Natural killer cell (primary cell): Measurements from ENCODE around the gene FAM83F. TPM values are rescaled to one million over a fixed set of nuclear protein-coding genes. Genes with fewer than 3 reads are reported as not detected.

Experiments used
- ATAC-seq, 3 donors: fragments of 150-1000 bp in 2 of 3; fragments of 200-7000 bp in 1 of 3; cut with Tn5 transposase; 1 replicate in 1 of 3; 2 replicates in 2 of 3; pipeline ENCODE4 v1.10.0; 2021; ENCODE audit warnings: mild to moderate bottlenecking in 2 of 3, moderate library complexity in 2 of 3
- DNase-seq, 2 donors: peaks; one replicate each; pipeline versions ENCODE4 v3.0.0 to v3.0.0-alpha.2; 2013 to 2021; ENCODE audit warnings: mixed read lengths in 1 of 2
- H3K27ac ChIP-seq: one replicate; pipeline ENCODE4 v1.5.1; 2013; ENCODE audit warnings: mild to moderate bottlenecking, low read length
- H3K27me3 ChIP-seq: one replicate; pipeline ENCODE4 v1.6.1; 2013; ENCODE audit warnings: low read length; ENCODE audit not compliant: control insufficient read depth, insufficient read depth
- H3K36me3 ChIP-seq: one replicate; pipeline ENCODE4 v1.6.1; 2013; ENCODE audit warnings: low read length; ENCODE audit not compliant: control insufficient read depth, insufficient read depth
- H3K4me1 ChIP-seq: one replicate; pipeline ENCODE4 v1.6.1; 2013; ENCODE audit warnings: low read length; ENCODE audit not compliant: control insufficient read depth, insufficient read depth
- H3K4me3 ChIP-seq: one replicate; pipeline ENCODE4 v1.5.1; 2013; ENCODE audit warnings: low read length
- H3K9me3 ChIP-seq: one replicate; pipeline ENCODE4 v1.6.1; 2013; ENCODE audit warnings: low read length; ENCODE audit not compliant: control insufficient read depth, insufficient read depth
- H3K27ac Mint-ChIP-seq, 2 donors: one replicate each; pipeline ENCODE4 v1.8.0; 2022; ENCODE audit warnings: mild to moderate bottlenecking in 2 of 2, mixed read lengths in 2 of 2, moderate library complexity in 1 of 2
- H3K27me3 Mint-ChIP-seq, 2 donors: one replicate each; pipeline ENCODE4 v1.8.0; 2022; ENCODE audit warnings: low read depth in 2 of 2, mixed read lengths in 2 of 2
- H3K36me3 Mint-ChIP-seq: one replicate; pipeline ENCODE4 v1.8.0; 2022; ENCODE audit warnings: mixed read lengths
- H3K4me1 Mint-ChIP-seq, 2 donors: one replicate each; pipeline ENCODE4 v1.8.0; 2022; ENCODE audit warnings: mixed read lengths in 2 of 2
- H3K4me3 Mint-ChIP-seq: one replicate; pipeline ENCODE4 v1.8.0; 2022; ENCODE audit warnings: mild to moderate bottlenecking, moderate library complexity, mixed read lengths
- H3K9me3 Mint-ChIP-seq, 2 donors: one replicate each; pipeline ENCODE4 v1.8.0; 2022; ENCODE audit warnings: mixed read lengths in 2 of 2
- WGBS: methylation state at CpG from one replicate; pipeline ENCODE4 v1.1.7; 2013; ENCODE audit warnings: missing lambda C conversion rate; ENCODE audit not compliant: insufficient coverage; 5-methylcytosine and 5-hydroxymethylcytosine counted together
- intact Hi-C: fragments of 100-400 bp; cut with micrococcal nuclease; formaldehyde crosslinking; loops from one replicate; pipeline ENCODE4 v1.14.2; 2022
- total RNA-seq, 4 donors: library from RNA; stranded (reverse); fragments of 120-200 nt in 1 of 4; gene quantifications; one replicate each; pipeline versions ENCODE4 v1.2.3 to v1.2.4, GENCODE V29; 2013 to 2022
- TF ChIP-seq, protein P1 (sequence below): fragments of 200-600 bp; IDR thresholded peaks from one replicate; pipeline ENCODE4 v1.8.0; 2022; ENCODE audit warnings: antibody characterized with exemption

FAM83F gene
- total RNA-seq, 3 donors from 2014 or later (not counting 1 experiment from before 2014, with no cell fraction given) = 1.0 to 7.5 TPM; not detected in 1

DNA sequence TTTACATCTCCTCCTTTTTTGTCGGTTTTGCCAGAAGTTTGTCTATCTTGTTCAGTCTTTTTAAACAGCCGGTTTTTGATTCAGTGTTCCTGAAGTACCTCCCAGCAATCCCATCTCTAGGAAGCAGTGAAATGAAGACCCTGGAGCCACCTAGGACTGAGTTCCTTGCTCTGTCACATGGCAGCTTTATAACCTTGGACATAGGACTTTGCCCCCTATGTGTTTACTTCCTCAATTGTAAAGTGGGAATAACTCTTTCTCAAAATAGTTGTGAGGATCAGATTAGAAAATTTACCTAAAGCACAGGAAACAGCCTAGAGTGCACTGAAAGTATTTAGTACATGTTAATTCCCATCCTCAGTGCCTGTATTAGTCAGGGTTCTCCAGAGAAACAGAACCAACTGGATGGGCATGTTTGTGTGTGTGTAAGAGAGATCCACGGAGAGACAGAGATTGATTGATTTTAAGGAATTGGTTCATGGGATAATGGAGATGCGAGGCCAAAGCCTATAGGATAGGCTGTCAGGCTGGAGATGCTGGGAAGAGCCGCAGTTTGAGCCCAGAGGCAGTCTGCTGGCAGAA lies 20.0 kb downstream of the FAM83F start:
- ATAC-seq (no peak), DNase-seq (no peak)
- Histone ChIP-seq H3K4me3 (no peak overlapping the region), H3K9me3 (no peaks in the 10 kb centered on the region), H3K4me1 (peaks cover 7% of the 10 kb centered on the region), H3K27ac (no peak overlapping the region), H3K27me3 (peaks cover 11% of the 10 kb centered on the region), H3K36me3 (no peaks in the 10 kb centered on the region)
- no peak overlapping the region for H3K27ac Mint-ChIP-seq
- 91% methylated on average over 5 of the region's 5 CpGs for WGBS
- intact Hi-C loops = no loop called here
- TF ChIP-seq, protein P1, sequence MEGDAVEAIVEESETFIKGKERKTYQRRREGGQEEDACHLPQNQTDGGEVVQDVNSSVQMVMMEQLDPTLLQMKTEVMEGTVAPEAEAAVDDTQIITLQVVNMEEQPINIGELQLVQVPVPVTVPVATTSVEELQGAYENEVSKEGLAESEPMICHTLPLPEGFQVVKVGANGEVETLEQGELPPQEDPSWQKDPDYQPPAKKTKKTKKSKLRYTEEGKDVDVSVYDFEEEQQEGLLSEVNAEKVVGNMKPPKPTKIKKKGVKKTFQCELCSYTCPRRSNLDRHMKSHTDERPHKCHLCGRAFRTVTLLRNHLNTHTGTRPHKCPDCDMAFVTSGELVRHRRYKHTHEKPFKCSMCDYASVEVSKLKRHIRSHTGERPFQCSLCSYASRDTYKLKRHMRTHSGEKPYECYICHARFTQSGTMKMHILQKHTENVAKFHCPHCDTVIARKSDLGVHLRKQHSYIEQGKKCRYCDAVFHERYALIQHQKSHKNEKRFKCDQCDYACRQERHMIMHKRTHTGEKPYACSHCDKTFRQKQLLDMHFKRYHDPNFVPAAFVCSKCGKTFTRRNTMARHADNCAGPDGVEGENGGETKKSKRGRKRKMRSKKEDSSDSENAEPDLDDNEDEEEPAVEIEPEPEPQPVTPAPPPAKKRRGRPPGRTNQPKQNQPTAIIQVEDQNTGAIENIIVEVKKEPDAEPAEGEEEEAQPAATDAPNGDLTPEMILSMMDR = no peak
- H3K36me3 Mint-ChIP-seq = no peaks in the 10 kb centered on the region
- H3K4me1 Mint-ChIP-seq = peaks cover 6 to 8% of the 10 kb centered on the region in 2 donors
- peaks cover 22 to 23% of the 10 kb centered on the region in 2 donors for H3K27me3 Mint-ChIP-seq
- H3K9me3 Mint-ChIP-seq = no peaks in the 10 kb centered on the region
- H3K4me3 Mint-ChIP-seq = no peak overlapping the region

DNA sequence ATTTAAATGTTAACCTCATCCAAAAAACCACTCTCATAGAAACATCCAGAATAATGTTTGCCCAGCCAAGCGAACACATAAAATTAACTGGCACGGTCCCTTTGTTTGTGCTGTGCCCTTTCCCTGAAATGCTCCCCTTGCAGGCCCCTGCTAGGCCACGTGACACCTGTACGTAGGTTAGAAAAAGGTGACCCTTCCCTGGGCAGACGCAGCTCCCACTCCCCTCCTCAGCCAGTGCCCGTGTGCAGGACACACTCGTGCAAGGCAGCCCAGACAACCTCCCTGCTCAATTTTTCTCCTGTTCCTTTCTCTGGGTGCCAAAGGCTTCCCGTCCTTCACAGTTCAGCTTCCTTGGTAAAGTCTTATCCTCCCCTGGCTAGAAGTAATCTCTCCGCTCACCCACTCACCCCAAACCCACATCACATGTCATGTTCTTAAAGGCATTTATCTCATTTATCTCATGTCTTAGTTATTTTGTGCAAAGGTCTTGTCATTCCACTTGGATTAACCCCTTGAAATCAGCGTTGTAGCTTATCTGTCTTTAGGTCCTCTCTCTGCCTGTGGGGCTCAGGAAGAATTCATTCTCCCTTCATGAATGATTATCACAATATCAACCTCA lies 20.7 kb downstream of the FAM83F start:
- no peaks in the 10 kb centered on the region for H3K9me3 Mint-ChIP-seq
- intact Hi-C loops = no loop called here
- no peak for DNase-seq

DNA sequence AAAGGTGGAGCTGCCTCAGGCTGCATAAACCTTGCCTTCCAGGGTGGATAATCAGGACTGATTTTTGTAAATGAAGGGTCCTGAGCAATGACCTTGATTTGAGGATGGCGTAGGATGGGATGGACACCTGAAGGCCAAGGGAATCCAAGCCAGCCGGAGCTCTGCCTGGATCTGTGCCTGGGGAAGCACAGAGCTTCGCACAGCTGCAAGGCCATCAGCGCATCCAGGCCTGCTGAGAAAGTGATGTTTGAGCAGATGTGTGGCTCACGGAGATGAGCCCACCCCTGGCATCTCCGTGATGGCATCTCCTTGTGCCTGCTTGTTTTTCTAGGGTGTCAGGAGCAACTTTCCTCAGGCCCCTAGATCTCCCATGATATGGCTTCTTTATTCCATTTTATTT lies 23.3 kb downstream of the FAM83F start:
- Mint-ChIP-seq H3K27ac (no peak overlapping the region), H3K4me1 (no peaks in the 10 kb centered on the region), H3K27me3 (peaks cover 5 to 13% of the 10 kb centered on the region in 2 donors), H3K9me3 (no peaks in the 10 kb centered on the region), H3K36me3 (no peaks in the 10 kb centered on the region), H3K4me3 (no peak overlapping the region)
- TF ChIP-seq, protein P1 = no peak
- ATAC-seq (no peak), DNase-seq (no peak)
- Histone ChIP-seq H3K36me3 (no peaks in the 10 kb centered on the region), H3K9me3 (no peaks in the 10 kb centered on the region), H3K27me3 (no peaks in the 10 kb centered on the region), H3K4me1 (no peaks in the 10 kb centered on the region), H3K4me3 (no peak overlapping the region), H3K27ac (no peak overlapping the region)
- intact Hi-C loops = no loop called here
- 97% methylated on average over 6 of the region's 6 CpGs for WGBS

More for the DNA sequence above, 20.7 kb downstream of the FAM83F start:
- ATAC-seq = no peak
- no peaks in the 10 kb centered on the region for H3K36me3 Mint-ChIP-seq
- peaks cover 18 to 22% of the 10 kb centered on the region in 2 donors for H3K27me3 Mint-ChIP-seq
- no peak overlapping the region for H3K27ac Mint-ChIP-seq
- Histone ChIP-seq H3K4me3 (no peak overlapping the region), H3K4me1 (no peaks in the 10 kb centered on the region), H3K36me3 (no peaks in the 10 kb centered on the region), H3K27me3 (peaks cover 4% of the 10 kb centered on the region), H3K9me3 (no peaks in the 10 kb centered on the region), H3K27ac (no peak overlapping the region)
- WGBS = 88% methylated on average over 10 of the region's 10 CpGs
- TF ChIP-seq, protein P1 = no peak
- H3K4me1 Mint-ChIP-seq = peaks cover 0 to under 1% of the 10 kb centered on the region in 2 donors
- no peak overlapping the region for H3K4me3 Mint-ChIP-seq
